WTC11 (cell line): ENCODE results near the gene ATG2A. TPM values are rescaled to one million over a fixed set of nuclear protein-coding genes. Genes with fewer than 3 reads are reported as not detected.

ENCODE experiments used
- ATAC-seq: fragments of 200-7000 bp; cut with Tn5 transposase; 2 replicates; pipeline ENCODE4 v1.10.0; 2021; ENCODE audit warnings: mild to moderate bottlenecking, moderate library complexity
- CTCF ChIA-PET: fragments of 300-600 bp; sonication (Branson Sonifier 250); formaldehyde crosslinking; loops from one replicate; lab custom pipeline; 2021; ENCODE audit warnings: antibody characterized with exemption; lab: Charles Lee
- POLR2A ChIA-PET: fragments of 350-600 bp; sonication (Branson Sonifier 250); formaldehyde crosslinking; loops from one replicate; lab custom pipeline; 2021; ENCODE audit warnings: antibody characterized with exemption; lab: Charles Lee
- DNase-seq: peaks from one replicate; pipeline ENCODE4 v3.0.0; 2021; ENCODE audit warnings: low spot score
- H3K27ac Mint-ChIP-seq: 2 replicates; pipeline ENCODE4 v1.8.0; 2021; ENCODE audit warnings: mixed read lengths
- H3K27me3 Mint-ChIP-seq: 2 replicates; pipeline ENCODE4 v1.8.0; 2021; ENCODE audit warnings: low read depth, mild to moderate bottlenecking, moderate library complexity, mixed read lengths
- H3K36me3 Mint-ChIP-seq: 2 replicates; pipeline ENCODE4 v1.8.0; 2021; ENCODE audit warnings: mixed read lengths
- H3K4me1 Mint-ChIP-seq: 2 replicates; pipeline ENCODE4 v1.8.0; 2022; ENCODE audit warnings: mixed read lengths
- H3K4me3 Mint-ChIP-seq: 2 replicates; pipeline ENCODE4 v1.8.0; 2021; ENCODE audit warnings: mild to moderate bottlenecking, moderate library complexity, mixed read lengths
- H3K9me3 Mint-ChIP-seq: 2 replicates; pipeline ENCODE4 v1.8.0; 2021; ENCODE audit warnings: mixed read lengths
- ATF2 ChIP-seq: sonication (generic); formaldehyde crosslinking; IDR thresholded peaks from 2 replicates; pipeline ENCODE4 v1.8.1; 2022; ENCODE audit warnings: low read depth, missing genetic modification reagents, borderline replicate concordance
- ATF3 ChIP-seq: sonication (generic); formaldehyde crosslinking; conservative IDR thresholded peaks from 2 replicates; pipeline ENCODE4 v1.8.1; 2022; ENCODE audit warnings: mild to moderate bottlenecking, missing genetic modification reagents
- ERG ChIP-seq: fragments of 250-450 bp; sonication (Bioruptor Pico); IDR thresholded peaks from 2 replicates; pipeline ENCODE4 v1.8.0; 2021; ENCODE audit warnings: mild to moderate bottlenecking
- FOXP1 ChIP-seq: sonication (generic); formaldehyde crosslinking; IDR thresholded peaks from 2 replicates; pipeline ENCODE4 v1.8.0; 2022; ENCODE audit warnings: missing genetic modification reagents, mild to moderate bottlenecking, moderate library complexity, borderline replicate concordance
- HMGA2 ChIP-seq: fragments of 250-450 bp; sonication (Bioruptor Pico); IDR thresholded peaks from 2 replicates; pipeline ENCODE4 v1.4.0; 2021; ENCODE audit warnings: mild to moderate bottlenecking, moderate library complexity
- MLX ChIP-seq: sonication (generic); formaldehyde crosslinking; IDR thresholded peaks from 2 replicates; pipeline ENCODE4 v1.8.1; 2023; ENCODE audit warnings: mild to moderate bottlenecking, missing genetic modification reagents, moderate library complexity
- NFE2L1 ChIP-seq: sonication (generic); formaldehyde crosslinking; IDR thresholded peaks from 2 replicates; pipeline ENCODE4 v1.8.1; 2023; ENCODE audit warnings: missing genetic modification reagents
- PREB ChIP-seq: sonication (generic); formaldehyde crosslinking; IDR thresholded peaks from 2 replicates; pipeline ENCODE4 v1.8.1; 2022; ENCODE audit warnings: mild to moderate bottlenecking, missing genetic modification reagents, moderate library complexity, borderline replicate concordance
- RORB ChIP-seq: fragments of 250-450 bp; sonication (Bioruptor Pico); IDR thresholded peaks from 2 replicates; pipeline ENCODE4 v1.9.0; 2021; ENCODE audit warnings: mild to moderate bottlenecking
- SOX15 ChIP-seq: fragments of 250-450 bp; sonication (Bioruptor Pico); IDR thresholded peaks from 2 replicates; pipeline ENCODE4 v1.9.0; 2021; ENCODE audit warnings: mild to moderate bottlenecking
- STAT6 ChIP-seq: sonication (generic); formaldehyde crosslinking; conservative IDR thresholded peaks from 2 replicates; pipeline ENCODE4 v1.8.1; 2023; ENCODE audit warnings: mild to moderate bottlenecking, low read depth, missing genetic modification reagents, moderate library complexity
- ZMAT4 ChIP-seq: fragments of 250-450 bp; sonication (Bioruptor Pico); IDR thresholded peaks from 2 replicates; pipeline ENCODE4 v1.9.0; 2021; ENCODE audit warnings: mild to moderate bottlenecking
- ZNF121 ChIP-seq: sonication (generic); formaldehyde crosslinking; IDR thresholded peaks from 2 replicates; pipeline ENCODE4 v1.8.0; 2023; ENCODE audit warnings: missing genetic modification reagents
- ZNF416 ChIP-seq: fragments of 250-450 bp; sonication (Bioruptor Pico); IDR thresholded peaks from 2 replicates; pipeline ENCODE4 v1.9.0; 2021; ENCODE audit warnings: mild to moderate bottlenecking, inconsistent platforms
- ZNF532 ChIP-seq: fragments of 250-450 bp; sonication (Bioruptor Pico); IDR thresholded peaks from 2 replicates; pipeline ENCODE4 v1.9.0; 2021; ENCODE audit warnings: mild to moderate bottlenecking, borderline replicate concordance
- total RNA-seq: library from RNA; stranded (reverse); gene quantifications from 3 replicates; pipeline ENCODE4 v1.2.3, GENCODE V29; 2021

ATG2A gene
- total RNA-seq, 1 experiment from 2014 or later = 31.4 TPM

GRCh38 chr11:64880240-64881001, 36.6 kb downstream of the ATG2A start (continued):
- no peak for TF ChIP-seq NFE2L1 (CRISPR knock-in tag)
- no peak for TF ChIP-seq HMGA2 (CRISPR knock-in tag)
- TF ChIP-seq ATF3 (CRISPR knock-in tag) = no peak
- TF ChIP-seq ATF2 (CRISPR knock-in tag) = no peak
- TF ChIP-seq RORB (CRISPR knock-in tag) = no peak
- no peak for TF ChIP-seq ZNF121 (CRISPR knock-in tag)

- ATAC-seq (no peak), DNase-seq (no peak)
- H3K27me3 Mint-ChIP-seq = peaks cover 7% of the 10 kb centered on the region
- ChIA-PET CTCF (interaction anchor here (0.9 to 22.9 kb wide), 6 partner anchors 9 to 32 kb away, joined by 4 to 372 read pairs (median 14); partner anchors contain the start of gene CDC42BPG), POLR2A (interaction anchor here (1.1 to 1.2 kb wide), 2 partner anchors 9 to 15 kb away, joined by 3 to 10 read pairs; no protein-coding TSS in a partner anchor)
- peak overlapping the region; percentile 98 for H3K4me3 Mint-ChIP-seq
- no peaks in the 10 kb centered on the region for H3K9me3 Mint-ChIP-seq
- H3K4me1 Mint-ChIP-seq = peaks cover 20% of the 10 kb centered on the region
- H3K36me3 Mint-ChIP-seq = no peaks in the 10 kb centered on the region
- TF ChIP-seq FOXP1 (CRISPR knock-in tag) (no peak), PREB (CRISPR knock-in tag) (no peak), ZMAT4 (CRISPR knock-in tag) (no peak)
- peak overlapping the region; percentile 92 for H3K27ac Mint-ChIP-seq
Observed at GRCh38 chr11:64879244-64879900, 37.6 kb downstream of the ATG2A start.

GRCh38 chr11:64878494-64879243, 38.3 kb downstream of the ATG2A start, which contains the start of gene EHD1:
Gene EHD1 (minus strand): TSS chr11:64878621. CDS start chr11:64878464, 157 bp downstream.
- Mint-ChIP-seq H3K27me3 (peaks cover 7% of the 10 kb centered on the region), H3K36me3 (no peaks in the 10 kb centered on the region), H3K4me1 (peaks cover 20% of the 10 kb centered on the region), H3K27ac (peak within 1 kb of the TSS; percentile 92), H3K4me3 (peak within 1 kb of the TSS; percentile 98), H3K9me3 (no peaks in the 10 kb centered on the region)
- peak; percentile 89 for ATAC-seq
- DNase-seq = peak; percentile 99
- ChIA-PET POLR2A (interaction anchor here (0.6 to 2.4 kb wide), 5 partner anchors 10 to 316 kb away, joined by 3 to 10 read pairs (median 3); no protein-coding TSS in a partner anchor), CTCF (interaction anchor here (0.7 to 22.9 kb wide), 8 partner anchors 10 to 57 kb away, joined by 3 to 372 read pairs (median 8); partner anchors contain the start of gene CDC42BPG)
- TF ChIP-seq STAT6 (CRISPR knock-in tag) = no peak
- TF ChIP-seq ZNF416 (CRISPR knock-in tag) = 0 out of 2 replicates have a peak, but pooled peaks have one; percentile 18
- no peak for TF ChIP-seq ERG (CRISPR knock-in tag)
- no peak for TF ChIP-seq ZNF532 (CRISPR knock-in tag)
- TF ChIP-seq SOX15 = no peak
- no peak for TF ChIP-seq MLX
